DND-41 (cell line): ENCODE measurements around the gene AGMO.

Experiments used
- ATAC-seq: fragments of 200-7000 bp; cut with Tn5 transposase; 3 replicates; pipeline ENCODE4 v1.9.1; 2021; ENCODE audit warnings: low read depth; ENCODE audit not compliant: insufficient read depth
- DNase-seq: peaks from one replicate; pipeline ENCODE4 v3.0.0-alpha.2; 2020
- H2AFZ ChIP-seq: 2 replicates; pipeline ENCODE4 v1.6.0; 2012; ENCODE audit warnings: low read depth, low read length
- H3K27ac ChIP-seq: 2 replicates; pipeline ENCODE4 v1.5.1; 2012; ENCODE audit warnings: low read length, inconsistent platforms
- H3K27me3 ChIP-seq: fragments of 200-600 bp; sonication (generic); 2 replicates; pipeline ENCODE4 v1.6.0; 2012; ENCODE audit warnings: low read length, mild to moderate bottlenecking, inconsistent platforms; ENCODE audit not compliant: insufficient read depth, poor library complexity
- H3K36me3 ChIP-seq: 2 replicates; pipeline ENCODE4 v1.5.1; 2012; ENCODE audit warnings: low read length, inconsistent platforms; ENCODE audit not compliant: insufficient read depth
- H3K4me1 ChIP-seq: 2 replicates; pipeline ENCODE4 v1.5.1; 2012; ENCODE audit warnings: mild to moderate bottlenecking, low read length; ENCODE audit not compliant: insufficient read depth
- H3K4me2 ChIP-seq: 2 replicates; pipeline ENCODE4 v1.6.0; 2012; ENCODE audit warnings: mild to moderate bottlenecking, moderate library complexity, low read length, inconsistent platforms; ENCODE audit not compliant: insufficient read depth
- H3K4me3 ChIP-seq, 2 experiments: fragments of 200-600 bp in 1 of 2; shearing (Covaris generic) in 1 of 2; 2 replicates each; pipeline ENCODE4 v1.5.1; 2012 to 2016; ENCODE audit warnings: inconsistent platforms in 2 of 2, low read length in 2 of 2, mild to moderate bottlenecking in 2 of 2, low read depth in 1 of 2, moderate library complexity in 1 of 2
- H3K79me2 ChIP-seq: 2 replicates; pipeline ENCODE4 v1.6.0; 2012; ENCODE audit warnings: low read length, inconsistent platforms; ENCODE audit not compliant: insufficient read depth
- H3K9ac ChIP-seq: 2 replicates; pipeline ENCODE4 v1.6.0; 2012; ENCODE audit warnings: low read depth, mild to moderate bottlenecking, inconsistent platforms, low read length, moderate library complexity
- H3K9me3 ChIP-seq: 2 replicates; pipeline ENCODE4 v1.5.1; 2012; ENCODE audit warnings: low read length, moderate library complexity, mild to moderate bottlenecking, inconsistent platforms; ENCODE audit not compliant: insufficient read depth, severe bottlenecking
- H4K20me1 ChIP-seq: 2 replicates; pipeline ENCODE4 v1.6.0; 2012; ENCODE audit warnings: low read length; ENCODE audit not compliant: insufficient read depth
- EZH2 ChIP-seq: IDR thresholded peaks from 3 replicates; pipeline ENCODE4 v1.6.1; 2012; ENCODE audit warnings: borderline replicate concordance, low read depth, mild to moderate bottlenecking, moderate library complexity, low read length, inconsistent platforms; ENCODE audit not compliant: severe bottlenecking
- TF ChIP-seq, protein P1 (sequence below): IDR thresholded peaks from 2 replicates; pipeline ENCODE4 v1.5.1; 2012; ENCODE audit warnings: borderline replicate concordance, low read length, moderate library complexity, mild to moderate bottlenecking; ENCODE audit not compliant: poor library complexity, severe bottlenecking; ENCODE audit errors: extremely low read depth

Gene AGMO

GRCh38 chr7:15485431-15485830, 76.4 kb downstream of the AGMO start:
- Histone ChIP-seq H3K27me3 (no peaks in the 10 kb centered on the region), H2AFZ (no peak overlapping the region), H3K27ac (no peak overlapping the region), H3K79me2 (no peaks in the 10 kb centered on the region), H3K9me3 (no peaks in the 10 kb centered on the region), H3K4me1 (no peaks in the 10 kb centered on the region), H3K4me2 (no peak overlapping the region), H4K20me1 (no peaks in the 10 kb centered on the region), H3K4me3 (no peak overlapping the region), H3K36me3 (no peaks in the 10 kb centered on the region), H3K9ac (no peak overlapping the region)
- TF ChIP-seq EZH2 = no peak
- TF ChIP-seq, protein P1, sequence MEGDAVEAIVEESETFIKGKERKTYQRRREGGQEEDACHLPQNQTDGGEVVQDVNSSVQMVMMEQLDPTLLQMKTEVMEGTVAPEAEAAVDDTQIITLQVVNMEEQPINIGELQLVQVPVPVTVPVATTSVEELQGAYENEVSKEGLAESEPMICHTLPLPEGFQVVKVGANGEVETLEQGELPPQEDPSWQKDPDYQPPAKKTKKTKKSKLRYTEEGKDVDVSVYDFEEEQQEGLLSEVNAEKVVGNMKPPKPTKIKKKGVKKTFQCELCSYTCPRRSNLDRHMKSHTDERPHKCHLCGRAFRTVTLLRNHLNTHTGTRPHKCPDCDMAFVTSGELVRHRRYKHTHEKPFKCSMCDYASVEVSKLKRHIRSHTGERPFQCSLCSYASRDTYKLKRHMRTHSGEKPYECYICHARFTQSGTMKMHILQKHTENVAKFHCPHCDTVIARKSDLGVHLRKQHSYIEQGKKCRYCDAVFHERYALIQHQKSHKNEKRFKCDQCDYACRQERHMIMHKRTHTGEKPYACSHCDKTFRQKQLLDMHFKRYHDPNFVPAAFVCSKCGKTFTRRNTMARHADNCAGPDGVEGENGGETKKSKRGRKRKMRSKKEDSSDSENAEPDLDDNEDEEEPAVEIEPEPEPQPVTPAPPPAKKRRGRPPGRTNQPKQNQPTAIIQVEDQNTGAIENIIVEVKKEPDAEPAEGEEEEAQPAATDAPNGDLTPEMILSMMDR = no peak
- DNase-seq (no peak), ATAC-seq (no peak)

- H3K9me3 ChIP-seq = no peaks in the 10 kb centered on the region
- no peak for ATAC-seq
These were observed 80.7 kb downstream of the AGMO start for GRCh38 chr7:15481132-15481531.

GRCh38 chr7:15478401-15478800, 83.4 kb downstream of the AGMO start:
- Histone ChIP-seq H3K36me3 (no peaks in the 10 kb centered on the region), H3K79me2 (no peaks in the 10 kb centered on the region), H3K9me3 (no peaks in the 10 kb centered on the region), H3K9ac (no peak overlapping the region), H3K27me3 (no peaks in the 10 kb centered on the region), H3K4me3 (no peak overlapping the region), H4K20me1 (no peaks in the 10 kb centered on the region), H3K4me1 (no peaks in the 10 kb centered on the region), H2AFZ (no peak overlapping the region), H3K27ac (no peak overlapping the region), H3K4me2 (no peak overlapping the region)
- DNase-seq (no peak), ATAC-seq (no peak)
- TF ChIP-seq EZH2 = no peak
- TF ChIP-seq, protein P1 = no peak

More at GRCh38 chr7:15481132-15481531, 80.7 kb downstream of the AGMO start:
- Histone ChIP-seq H4K20me1 (no peaks in the 10 kb centered on the region), H3K36me3 (no peaks in the 10 kb centered on the region), H3K4me1 (no peaks in the 10 kb centered on the region), H3K9ac (no peak overlapping the region), H3K79me2 (no peaks in the 10 kb centered on the region), H3K27ac (no peak overlapping the region), H3K4me2 (no peak overlapping the region), H3K4me3 (no peak overlapping the region), H3K27me3 (no peaks in the 10 kb centered on the region), H2AFZ (no peak overlapping the region)
- DNase-seq = no peak
- TF ChIP-seq EZH2 = no peak
- TF ChIP-seq, protein P1 = no peak

DNA sequence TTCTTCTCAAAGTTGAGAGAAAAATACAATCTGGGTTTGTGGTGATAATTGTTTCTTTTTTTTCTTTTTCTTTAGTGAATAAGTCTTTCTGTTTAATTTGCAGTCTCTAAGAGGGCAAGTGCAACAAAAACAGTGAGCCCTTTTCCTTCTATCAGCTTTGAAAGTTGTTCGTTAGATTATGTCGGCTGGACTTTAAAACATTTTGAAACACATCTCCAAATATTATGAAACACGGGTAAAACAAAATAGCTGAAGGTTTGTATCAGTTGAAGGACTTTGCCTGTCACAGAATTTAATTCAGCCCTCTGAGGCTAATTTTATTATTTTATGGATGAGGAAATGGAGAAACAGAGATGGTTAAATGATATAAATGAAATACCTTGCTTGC, 85.3 kb downstream of the AGMO start:
- H4K20me1 ChIP-seq = no peaks in the 10 kb centered on the region
- no peak for ATAC-seq
- H3K36me3 ChIP-seq = no peaks in the 10 kb centered on the region
- H3K4me2 ChIP-seq = no peak overlapping the region
- H3K27ac ChIP-seq = no peak overlapping the region
- H3K9me3 ChIP-seq = no peaks in the 10 kb centered on the region
- no peaks in the 10 kb centered on the region for H3K79me2 ChIP-seq
- no peaks in the 10 kb centered on the region for H3K4me1 ChIP-seq
- TF ChIP-seq EZH2 = no peak
- TF ChIP-seq, protein P1 = no peak
- no peak for DNase-seq
- no peaks in the 10 kb centered on the region for H3K27me3 ChIP-seq
- H3K4me3 ChIP-seq = no peak overlapping the region
- no peak overlapping the region for H3K9ac ChIP-seq
- H2AFZ ChIP-seq = no peak overlapping the region
